GM04504 (cell line): ENCODE data around the gene CENATAC.
A peak's percentile ranks its signal among the peaks of the same experiment; 100 is the strongest.
"Not testable (repeated sequence)": the region's sequence is repeated elsewhere in the genome, so short reads cannot be mapped to it uniquely, and the experiment has no call there.

Experiments used
- DNase-seq: peaks from one replicate; pipeline ENCODE4 v3.0.0-alpha.2; 2012; ENCODE audit warnings: low read depth

Gene CENATAC

DNA sequence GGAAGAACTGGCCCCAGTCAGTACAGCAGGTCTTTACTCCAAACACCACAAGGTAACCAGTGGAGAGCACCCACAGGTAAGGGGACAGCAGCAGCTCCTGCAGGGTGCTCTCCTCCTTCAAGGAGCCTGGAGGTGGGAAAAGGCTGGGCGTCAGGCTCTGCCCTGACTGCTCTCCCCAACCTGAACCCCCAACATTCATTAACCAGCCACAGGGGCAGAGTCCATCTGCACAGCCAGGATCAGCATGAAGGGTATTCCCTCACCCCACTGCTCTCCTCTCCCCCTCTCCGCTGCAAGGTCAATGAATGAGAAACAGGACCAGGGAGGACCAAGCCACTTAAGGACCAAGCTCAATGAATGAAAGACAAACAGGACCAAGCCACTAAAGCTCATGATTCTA lies 29.0 kb downstream of the CENATAC start:
- no peak for DNase-seq

DNA sequence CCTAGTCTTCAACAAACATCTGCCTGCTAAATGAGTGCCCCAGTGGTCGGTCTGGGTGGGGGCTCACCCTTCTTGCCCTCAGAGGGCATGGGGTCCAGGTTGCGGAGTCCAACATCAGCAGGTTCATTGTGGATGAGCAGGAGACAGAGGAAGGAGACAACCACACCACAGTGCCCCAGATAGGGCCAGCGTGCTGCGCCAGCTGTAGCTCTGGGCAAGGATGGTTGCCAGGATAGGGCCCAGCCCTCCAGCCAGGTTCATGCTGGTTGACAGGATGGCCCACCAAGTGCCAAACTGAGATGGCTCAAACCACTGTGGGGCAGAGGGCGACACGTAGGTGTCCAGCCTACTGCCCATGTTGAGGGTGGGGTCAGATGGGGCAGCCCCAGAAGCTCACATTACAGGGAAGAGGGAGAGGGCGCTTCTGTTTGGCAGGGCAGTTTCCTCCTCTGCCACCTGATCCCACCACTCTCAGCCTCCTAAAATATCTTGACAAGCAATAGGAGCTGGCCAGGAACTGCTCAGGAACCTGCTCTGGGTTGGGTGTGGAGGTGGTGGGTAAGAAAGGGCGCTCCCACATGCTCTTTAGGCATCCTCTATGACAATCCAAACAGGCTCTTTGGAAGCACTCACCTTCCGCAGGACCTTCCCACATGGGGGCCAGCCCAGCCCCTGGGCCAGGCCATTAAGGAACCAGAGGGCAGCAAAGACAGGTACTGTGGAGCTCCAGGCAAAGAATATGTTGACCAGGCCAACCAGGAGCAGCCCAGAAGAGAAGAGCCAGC lies 29.8 kb downstream of the CENATAC start:
- DNase-seq: no peak

DNA sequence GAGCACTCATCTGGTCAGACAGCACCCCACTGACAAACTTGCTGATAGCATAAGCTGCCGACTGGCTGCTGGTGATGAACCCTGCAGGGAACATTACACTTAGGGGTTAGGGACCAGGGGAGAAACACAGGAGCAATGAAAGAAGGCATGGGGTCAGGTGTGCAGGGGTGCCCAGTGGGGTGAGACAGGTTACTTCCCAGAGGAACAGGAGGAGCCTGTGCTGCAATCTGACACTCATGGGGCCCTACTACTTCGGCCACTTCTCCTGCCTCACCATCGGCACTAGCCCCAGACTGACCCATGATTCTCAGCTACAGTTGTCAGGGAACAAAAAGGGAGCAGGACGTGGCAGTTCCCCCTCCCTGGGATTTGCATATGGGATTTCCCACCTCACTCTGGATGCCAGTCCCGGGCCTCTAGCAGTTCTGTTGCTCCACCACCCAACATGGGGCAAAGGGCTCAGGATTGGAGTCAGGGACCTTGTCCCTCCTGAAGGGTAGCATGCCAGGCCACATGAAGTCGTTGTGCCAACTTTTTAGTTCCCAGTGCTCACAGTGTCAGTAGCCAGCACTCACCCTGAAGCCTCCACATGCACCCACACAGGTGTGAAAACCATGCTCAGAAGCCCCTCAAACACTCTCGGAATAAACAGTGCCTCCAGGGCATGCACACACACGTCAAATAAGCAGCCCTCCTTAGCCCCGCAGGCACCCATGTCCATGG lies 30.6 kb downstream of the CENATAC start:
- no peak for DNase-seq

DNA sequence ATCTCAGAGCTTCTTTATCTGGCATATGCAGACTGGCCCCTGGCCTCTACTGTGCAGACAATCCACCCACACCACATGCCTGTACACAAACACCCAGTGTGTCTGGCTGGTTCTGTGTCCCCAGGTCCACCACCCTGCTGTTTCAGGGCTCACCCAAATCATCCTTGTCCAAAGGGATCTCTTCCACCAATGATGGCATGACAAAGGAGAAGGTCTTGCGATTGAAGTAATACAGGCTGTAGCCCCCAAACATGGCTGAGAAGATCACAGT lies 31.1 kb downstream of the CENATAC start:
- no peak for DNase-seq

DNA sequence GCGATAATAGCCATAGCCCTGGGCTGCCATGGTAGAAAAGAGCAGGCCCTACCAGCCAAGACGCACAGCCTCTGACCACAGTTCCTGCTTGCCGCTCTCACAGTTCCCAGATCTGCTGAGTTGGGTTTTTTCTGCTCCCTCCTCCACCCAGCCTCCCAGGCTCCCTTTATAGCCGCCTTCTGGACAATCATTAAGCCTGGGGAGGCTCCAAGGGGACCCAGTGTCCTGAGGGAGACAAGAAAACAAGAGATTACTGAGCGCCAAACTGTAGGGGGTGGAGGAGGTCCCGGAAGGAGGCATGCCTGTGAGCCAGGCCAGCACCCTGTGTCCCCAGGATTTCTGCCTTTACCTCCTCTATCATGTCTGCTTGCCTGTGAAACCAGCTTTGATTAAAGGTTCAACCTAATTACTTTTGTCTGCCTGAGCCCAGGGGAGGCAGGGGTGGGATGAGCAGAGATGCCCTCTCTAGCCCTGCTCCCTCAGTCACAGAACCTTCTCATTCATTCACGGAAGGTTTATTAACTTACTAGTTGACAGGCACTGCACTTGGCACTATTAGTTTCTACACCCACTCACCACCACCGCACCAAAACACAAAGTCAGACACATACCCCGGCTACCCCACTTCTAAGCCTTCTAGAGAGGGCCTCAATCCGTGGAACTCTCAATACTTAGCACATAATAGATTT lies 31.5 kb downstream of the CENATAC start:
- DNase-seq: no peak

DNA sequence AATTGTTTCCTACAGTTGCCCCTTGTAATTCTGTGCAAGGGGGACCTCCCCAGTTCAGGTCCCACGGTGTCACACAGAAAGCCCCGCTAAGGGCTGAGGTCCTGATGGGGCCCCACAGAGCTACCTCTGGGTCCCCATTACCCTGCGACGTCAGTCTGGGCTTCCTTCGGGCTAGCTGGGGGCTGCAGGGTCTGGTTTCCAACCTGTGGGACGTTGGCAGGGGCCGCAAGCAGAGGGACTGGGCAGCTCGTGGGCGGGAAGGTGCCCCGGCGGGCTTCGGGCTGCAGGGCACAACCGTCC lies 32.0 kb downstream of the CENATAC start:
- no peak for DNase-seq

DNA sequence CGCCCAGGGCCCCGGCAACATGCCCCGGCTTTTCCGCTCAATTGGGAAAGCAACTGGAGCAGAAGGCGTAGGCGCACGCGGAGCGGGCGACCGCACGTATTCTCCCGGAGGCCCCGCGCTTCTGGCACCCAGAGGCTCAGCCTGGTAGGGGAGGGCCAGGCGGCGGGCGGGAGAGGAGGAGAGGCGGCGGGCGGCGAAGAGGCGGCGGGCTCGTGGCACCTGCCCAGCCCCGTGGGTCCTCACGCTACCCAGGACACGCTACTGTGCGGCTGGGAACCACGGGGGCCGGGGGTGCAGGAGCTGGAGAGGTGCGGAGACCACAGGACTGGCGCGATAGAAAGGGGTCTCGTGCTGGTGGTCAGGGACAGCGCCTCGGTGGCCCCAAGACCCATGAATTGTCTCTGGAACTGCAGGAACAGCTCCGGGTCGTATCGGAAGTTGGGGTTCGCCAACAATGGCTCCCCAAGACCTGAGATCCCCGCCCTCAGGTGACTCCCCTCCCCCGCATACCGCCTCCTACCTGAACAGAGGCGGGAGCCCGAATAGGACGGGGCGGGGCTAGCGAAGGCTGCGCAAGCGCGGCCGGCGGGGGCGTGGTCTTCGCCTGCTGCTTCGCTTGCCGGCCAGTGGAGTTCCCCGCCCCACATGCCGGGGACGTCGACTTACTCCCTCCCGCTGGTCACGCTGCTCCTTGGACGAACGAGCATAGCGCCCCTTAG lies 32.5 kb downstream of the CENATAC start, which contains the start of gene SLC37A4:
Gene SLC37A4, minus strand, starts transcription at position 549 of the 719 bp plus-strand sequence.
- peak; percentile 90 for DNase-seq

DNA sequence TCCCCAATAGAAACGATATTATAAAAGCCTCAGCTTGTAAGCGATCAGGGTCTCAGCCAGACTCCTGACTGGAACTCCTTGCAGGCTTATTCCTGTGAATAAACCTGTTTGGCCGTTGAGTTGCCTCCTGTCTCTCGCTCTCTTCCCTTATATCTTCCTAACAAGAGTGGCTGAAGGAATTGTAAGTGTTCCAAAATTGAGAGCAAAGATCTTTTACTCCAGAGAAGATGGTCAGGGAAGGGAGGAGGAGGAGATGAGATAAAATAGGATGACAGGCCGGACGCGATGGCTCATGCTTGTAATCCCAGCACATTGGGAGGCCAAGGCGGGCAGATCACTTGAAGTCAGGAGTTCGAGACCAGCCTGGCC lies 34.0 kb downstream of the CENATAC start:
- no peak for DNase-seq

DNA sequence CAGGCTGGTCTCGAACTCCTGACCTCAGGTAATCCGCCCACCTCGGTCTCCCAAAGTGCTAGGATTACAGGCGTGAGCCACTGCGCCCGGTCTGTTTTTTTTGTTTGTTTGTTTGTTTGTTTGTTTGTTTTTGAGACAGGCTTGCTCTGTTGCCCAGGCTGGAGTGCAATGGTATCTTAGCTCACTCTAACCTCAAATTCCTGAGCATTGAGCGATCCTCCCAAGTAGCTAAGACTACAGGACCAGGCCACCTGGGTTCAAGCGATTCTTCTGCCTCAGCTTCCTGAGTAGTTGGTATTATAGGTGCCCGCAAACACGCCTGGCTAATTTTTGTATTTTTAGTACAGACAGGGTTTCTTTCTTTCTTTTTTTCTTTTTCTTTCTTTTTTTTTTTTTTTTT lies 35.5 kb downstream of the CENATAC start:
- DNase-seq: not testable (repeated sequence)

DNA sequence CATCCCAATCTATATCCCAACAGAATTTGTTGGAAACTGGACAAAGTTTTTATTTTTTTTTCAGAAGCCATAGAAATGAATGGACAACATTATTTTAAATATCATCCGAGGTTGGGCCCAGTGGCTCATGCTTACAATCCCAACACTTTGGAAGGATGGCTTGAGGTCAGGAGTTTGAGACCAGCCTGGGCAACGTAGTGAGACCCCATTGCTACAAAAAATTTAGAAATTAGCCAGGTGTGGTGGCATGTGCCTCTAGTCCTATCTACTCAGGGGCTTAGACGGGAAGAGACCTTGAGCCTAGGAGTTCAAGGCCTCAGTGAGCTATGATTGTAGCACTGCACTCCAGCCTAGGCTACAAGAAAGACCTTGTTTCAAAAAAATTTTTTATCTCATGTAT lies 36.9 kb downstream of the CENATAC start:
- no peak for DNase-seq

DNA sequence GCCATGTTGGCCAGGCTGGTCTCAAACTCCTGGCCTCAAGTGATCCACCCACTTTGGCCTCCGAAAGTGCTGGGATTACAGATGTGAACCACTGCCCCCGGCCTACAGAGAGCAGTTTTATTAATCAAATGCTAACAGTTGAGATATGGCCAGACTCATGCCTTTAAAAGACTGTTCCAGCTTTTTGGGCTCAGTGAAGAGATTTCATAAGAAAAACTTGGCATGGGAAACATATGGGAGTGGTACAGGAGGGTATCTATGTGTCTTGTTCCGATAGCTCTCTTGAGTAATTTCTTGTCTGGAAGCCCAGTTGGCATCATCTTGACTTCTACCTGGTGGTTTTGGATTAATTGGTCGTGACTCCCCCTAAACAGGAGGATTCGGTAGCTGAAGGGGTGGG lies 40.9 kb downstream of the CENATAC start:
- DNase-seq: no peak

DNA sequence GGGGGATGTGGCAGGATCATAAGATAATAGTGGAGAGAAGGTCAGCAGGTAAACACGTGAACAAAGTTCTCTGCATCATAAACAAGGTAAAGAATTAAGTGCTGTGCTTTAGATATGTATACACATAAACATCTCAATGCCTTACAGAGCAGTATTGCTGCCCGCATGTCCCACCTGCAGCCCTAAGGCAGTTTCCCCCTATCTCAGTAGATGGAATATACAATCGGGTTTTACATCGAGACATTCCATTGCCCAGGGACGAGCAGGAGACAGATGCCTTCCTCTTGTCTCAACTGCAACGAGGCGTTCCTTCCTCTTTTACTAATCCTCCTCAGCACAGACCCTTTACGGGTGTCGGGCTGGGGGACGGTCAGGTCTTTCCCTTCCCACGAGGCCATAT lies 41.5 kb downstream of the CENATAC start:
- not testable (repeated sequence) for DNase-seq

DNA sequence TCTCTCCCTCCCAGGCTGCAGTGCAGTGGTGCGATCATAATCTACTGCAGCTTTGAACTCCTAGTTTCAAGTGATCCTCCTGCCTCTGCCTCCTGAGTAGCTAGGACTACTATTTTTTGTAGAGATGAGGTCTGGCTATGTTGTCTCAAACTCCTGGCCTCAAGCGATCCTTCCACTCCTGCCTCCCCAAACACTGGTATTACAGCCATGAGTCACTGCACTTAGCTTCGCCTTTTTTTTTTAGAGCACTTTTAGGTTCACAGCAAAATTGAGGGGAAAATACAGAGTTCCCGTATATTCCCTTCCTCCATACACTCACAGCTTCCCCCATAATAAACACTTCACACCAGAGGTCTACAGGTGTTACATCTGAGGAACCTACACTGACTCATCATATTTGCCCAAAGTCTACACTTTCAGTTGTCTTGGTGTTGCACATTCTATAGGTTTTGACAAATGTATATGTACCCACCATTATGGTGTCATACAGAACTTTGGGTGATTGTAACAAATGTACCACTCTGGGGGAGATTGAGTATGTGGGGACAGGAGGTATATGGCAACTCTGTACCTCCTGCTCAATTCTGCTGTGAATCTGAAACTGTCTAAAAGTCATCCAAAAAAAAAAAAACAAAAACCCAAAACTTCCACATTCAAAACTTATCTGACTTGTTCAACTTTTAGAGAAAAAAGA lies 44.0 kb downstream of the CENATAC start:
- no peak for DNase-seq

DNA sequence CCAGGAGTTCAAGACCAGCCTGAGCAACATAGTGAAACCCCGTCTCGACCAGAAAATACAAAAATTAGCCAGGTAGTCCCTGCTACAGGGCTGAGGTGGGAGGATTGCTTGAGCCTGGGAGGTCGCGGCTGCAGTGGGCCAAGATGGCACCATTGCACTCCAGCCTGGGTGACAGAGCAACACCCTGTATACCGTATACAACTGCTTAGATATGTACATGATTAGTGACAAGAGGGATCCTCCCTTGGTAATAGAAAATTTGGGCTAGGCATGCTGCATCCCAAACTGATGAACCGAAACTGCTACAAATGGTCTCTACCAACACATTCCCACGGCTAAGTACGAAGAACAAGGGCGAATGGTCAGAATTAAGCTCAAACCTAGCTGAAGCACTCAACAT lies 45.0 kb downstream of the CENATAC start:
- no peak for DNase-seq

DNA sequence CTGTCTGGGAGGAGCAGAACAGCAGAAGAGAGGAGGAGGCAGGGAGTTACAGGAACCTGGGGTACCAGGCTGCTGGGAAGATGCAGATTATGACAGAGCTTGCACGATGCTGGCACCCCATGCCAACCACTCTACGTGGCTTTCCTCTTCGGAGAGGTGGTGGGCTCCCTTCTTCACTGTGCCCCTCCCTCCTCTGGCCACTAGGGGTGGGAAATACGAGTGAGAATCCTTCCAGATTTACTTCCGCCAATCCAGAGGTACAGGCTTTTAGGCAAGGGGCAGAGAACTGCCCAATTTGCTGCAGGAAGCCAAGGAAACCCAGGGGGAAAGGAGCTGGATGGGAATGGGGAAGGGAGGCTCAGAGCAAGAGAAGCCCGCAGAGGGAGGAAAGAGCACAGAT lies 46.8 kb downstream of the CENATAC start:
- no peak for DNase-seq

DNA sequence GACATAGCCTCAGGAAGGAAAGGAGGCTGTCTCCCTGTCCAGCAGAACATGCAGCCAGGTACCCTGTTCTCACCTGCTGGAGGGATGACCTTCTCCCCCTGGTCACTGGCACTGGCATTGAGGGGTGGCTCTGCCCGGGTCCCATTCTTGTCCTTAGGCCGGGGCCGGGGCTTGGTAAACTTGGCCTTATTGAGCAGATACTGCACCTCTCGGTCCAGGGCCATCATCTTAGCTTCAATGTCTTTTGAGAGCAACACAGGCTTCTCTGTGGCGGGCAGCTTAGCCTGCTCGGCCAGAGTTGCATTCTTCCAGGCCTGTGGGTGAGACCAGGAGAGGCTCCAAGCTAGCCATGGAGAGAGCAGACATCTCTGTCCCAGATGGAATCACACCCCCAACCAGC lies 48.6 kb downstream of the CENATAC start:
- no peak for DNase-seq

DNA sequence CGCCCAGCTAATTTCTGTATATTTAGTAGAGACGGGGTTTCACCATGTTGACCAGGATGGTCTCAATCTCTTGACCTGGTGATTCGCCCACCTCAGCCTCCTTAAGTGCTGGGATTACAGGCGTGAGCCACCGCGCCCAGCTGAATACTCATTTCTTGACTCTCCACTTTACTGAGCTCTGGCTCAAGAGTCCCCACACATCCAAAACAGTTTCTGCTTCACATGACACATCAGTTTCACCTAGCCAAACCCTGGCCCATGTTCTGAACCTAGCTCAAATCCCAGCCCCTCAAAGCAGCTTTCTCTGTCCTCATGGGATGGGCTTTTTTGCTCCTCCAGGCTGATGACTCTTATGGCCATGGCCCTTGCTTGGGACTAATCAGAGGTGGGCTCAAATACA lies 49.3 kb downstream of the CENATAC start:
- no peak for DNase-seq

DNA sequence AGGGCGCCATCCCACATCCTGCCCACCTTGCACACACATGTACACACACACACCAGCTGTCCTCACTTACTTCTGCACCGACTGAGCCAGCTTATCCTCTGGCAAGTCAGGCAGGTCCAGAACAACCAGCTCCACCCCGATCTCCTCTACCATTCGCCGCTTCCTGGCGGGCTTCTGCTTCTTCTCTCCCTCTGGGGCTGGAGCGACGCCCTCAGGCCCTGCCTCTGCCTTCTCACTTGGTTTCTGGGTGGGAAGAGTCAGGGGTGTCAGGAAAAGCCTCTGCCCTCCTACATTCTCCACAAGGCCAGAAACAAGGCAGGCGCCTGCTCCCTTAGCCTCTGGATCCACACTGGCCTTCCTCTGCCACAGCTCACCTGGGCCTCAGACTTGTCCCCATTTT lies 50.7 kb downstream of the CENATAC start:
- no peak for DNase-seq

DNA sequence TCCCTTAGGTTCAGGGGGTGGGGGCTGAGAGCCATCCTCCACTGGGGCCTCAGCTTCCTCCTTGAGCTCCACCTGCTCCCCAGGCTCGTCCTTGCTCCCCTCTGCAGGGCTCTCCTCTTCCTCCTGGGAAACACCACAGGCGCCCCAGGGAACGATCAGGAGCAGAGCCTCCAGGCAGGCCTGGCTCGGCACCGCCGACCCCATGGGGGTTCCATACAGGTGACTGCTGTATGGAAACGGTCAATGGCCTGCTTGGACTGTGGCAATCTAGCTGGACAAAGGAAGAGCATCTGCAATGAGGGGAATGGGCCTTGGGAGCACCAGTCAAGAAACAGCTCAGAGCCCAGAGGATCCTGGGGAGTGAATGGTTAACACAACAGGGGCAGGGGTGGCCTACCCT lies 51.1 kb downstream of the CENATAC start:
- no peak for DNase-seq

DNA sequence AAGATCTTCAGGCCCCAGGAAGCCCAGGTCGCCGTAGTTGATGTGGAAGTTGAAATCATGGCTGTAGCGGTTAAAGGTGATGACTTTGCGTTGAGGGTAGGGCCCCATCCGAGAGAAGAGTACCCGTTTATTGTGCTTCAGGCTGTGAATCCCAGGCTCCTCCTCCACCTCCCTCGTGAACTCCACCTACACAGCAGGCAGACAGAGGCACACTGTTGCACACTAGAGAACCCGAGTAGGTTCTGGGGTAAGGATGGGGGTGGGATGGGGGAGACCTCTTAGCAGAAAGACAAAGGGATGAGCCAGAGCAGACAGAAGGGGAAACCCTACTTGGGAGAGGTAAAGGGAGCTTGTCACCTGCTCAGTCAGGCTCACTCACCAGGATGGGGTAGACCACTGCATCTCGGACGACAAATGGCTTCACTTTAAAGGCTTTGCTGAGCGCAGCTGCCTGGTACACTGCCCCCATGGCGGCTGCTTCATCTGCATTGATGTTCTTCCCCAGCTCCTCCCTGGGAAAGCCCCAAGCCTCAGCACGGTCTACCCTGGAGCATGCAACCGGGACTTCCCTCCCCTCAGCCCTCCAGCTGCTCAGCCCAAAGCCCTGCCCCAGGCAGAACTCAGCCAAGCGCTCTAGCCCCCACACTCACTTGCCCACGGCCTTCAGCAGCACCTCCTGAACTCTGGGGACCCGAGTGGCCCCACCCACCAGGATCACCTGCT lies 53.7 kb downstream of the CENATAC start:
- no peak for DNase-seq

DNA sequence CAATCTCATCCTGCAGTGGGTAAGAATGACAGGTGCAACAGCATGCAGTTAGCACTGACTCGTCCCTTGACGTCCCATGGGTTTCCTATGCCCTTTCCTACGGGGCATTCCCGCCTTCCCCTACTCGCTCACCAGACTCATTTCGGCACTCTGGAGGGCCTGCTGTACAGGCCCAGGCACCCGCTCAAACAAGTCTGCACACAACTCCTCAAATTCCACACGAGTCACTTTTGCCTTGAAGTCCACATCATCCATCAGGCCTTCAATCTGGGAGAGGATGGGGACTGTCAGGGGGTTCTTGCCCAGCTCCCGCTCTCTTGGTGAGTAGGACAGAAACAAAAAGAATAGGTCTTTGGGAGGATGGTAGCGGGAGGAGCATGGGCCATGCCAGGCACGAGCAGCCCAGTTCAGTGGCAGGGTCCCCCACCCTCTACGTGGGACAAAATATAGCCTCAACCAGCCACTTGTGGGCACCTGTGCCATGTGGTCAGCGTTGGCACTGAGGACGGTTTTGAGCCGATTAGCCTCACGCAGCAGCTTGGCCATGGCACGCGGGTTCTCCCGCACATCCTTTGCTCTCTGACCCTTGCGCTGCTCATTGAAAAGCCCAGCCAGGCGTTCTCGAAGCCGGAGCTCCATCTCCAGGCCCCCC lies 54.4 kb downstream of the CENATAC start:
- no peak for DNase-seq
